ENCODE results near the gene POU2F2. TPM values are rescaled to one million over a fixed set of nuclear protein-coding genes. Genes with fewer than 3 reads are reported as not detected.

POU2F2 gene
- 0.37 and 1.4 TPM in 2 replicates for total RNA-seq

GRCh38 chr19:42132030-42132628, at the start of gene POU2F2:
POU2F2 (minus strand) TSS chr19:42132446; CDS start chr19:42132411, 35 bp downstream.

GRCh38 chr19:42075616-42076379, 56.4 kb downstream of the POU2F2 start, which contains the start of gene ZNF574:
ZNF574 (plus strand) TSS chr19:42076166; CDS start chr19:42078607, 2,441 bp downstream.

GRCh38 chr19:42069619-42070351, 62.5 kb downstream of the POU2F2 start, which contains the start of gene GRIK5:
GRIK5 (minus strand) TSS chr19:42070206; CDS start chr19:42065770, 4,436 bp downstream.

Small RNA genes within 50 kb of the gene (small RNA-seq; reads per million reads assigned to genes)
- not detected for gene MIR4323

Other genes starting within 250 kb of the POU2F2 start
- 30.9 and 45.7 TPM in 2 replicates for gene ARHGEF1, start 249.3 kb downstream of the POU2F2 start, total RNA-seq
- gene ERFL, start 204.0 kb downstream of the POU2F2 start, total RNA-seq: under 0.01 TPM in 1 of 2 replicates, not detected in the other
- gene RABAC1, start 173.1 kb downstream of the POU2F2 start, total RNA-seq: 75.3 and 170 TPM in 2 replicates
- gene ATP1A3, start 138.2 kb downstream of the POU2F2 start, total RNA-seq: under 0.01 TPM in 1 of 2 replicates, not detected in the other
- not detected in 2 replicates for gene GRIK5, start 62.2 kb downstream of the POU2F2 start, total RNA-seq
- 16.2 and 24.2 TPM in 2 replicates for gene ZNF574, start 56.3 kb downstream of the POU2F2 start, total RNA-seq
- gene DEDD2, start 85.2 kb upstream of the POU2F2 start, total RNA-seq: 11.8 and 17.6 TPM in 2 replicates
- 14.7 and 19.4 TPM in 2 replicates for gene ZNF526, start 87.9 kb upstream of the POU2F2 start, total RNA-seq
- gene GSK3A, start 110.2 kb upstream of the POU2F2 start, total RNA-seq: 15.4 and 24.6 TPM in 2 replicates
- gene ERF, start 122.7 kb upstream of the POU2F2 start, total RNA-seq: 20.2 and 34.0 TPM in 2 replicates
- gene CIC, start 136.8 kb upstream of the POU2F2 start, total RNA-seq: 18.4 and 20.1 TPM in 2 replicates
- gene PRR19, start 169.7 kb upstream of the POU2F2 start, total RNA-seq: under 0.01 and 0.20 TPM in 2 replicates
- gene PAFAH1B3, start 170.2 kb upstream of the POU2F2 start, total RNA-seq: 9.6 and 11.9 TPM in 2 replicates
- gene TMEM145, start 180.9 kb upstream of the POU2F2 start, total RNA-seq: 0.98 TPM in 1 of 2 replicates, not detected in the other
- 18.4 and 21.5 TPM in 2 replicates for gene MEGF8, start 193.2 kb upstream of the POU2F2 start, total RNA-seq